Measurements from ENCODE around the gene ARHGEF1.
"Not testable (repeated sequence)": the region's sequence is repeated elsewhere in the genome, so short reads cannot be mapped to it uniquely, and the experiment has no call there.

Gene ARHGEF1

DNA sequence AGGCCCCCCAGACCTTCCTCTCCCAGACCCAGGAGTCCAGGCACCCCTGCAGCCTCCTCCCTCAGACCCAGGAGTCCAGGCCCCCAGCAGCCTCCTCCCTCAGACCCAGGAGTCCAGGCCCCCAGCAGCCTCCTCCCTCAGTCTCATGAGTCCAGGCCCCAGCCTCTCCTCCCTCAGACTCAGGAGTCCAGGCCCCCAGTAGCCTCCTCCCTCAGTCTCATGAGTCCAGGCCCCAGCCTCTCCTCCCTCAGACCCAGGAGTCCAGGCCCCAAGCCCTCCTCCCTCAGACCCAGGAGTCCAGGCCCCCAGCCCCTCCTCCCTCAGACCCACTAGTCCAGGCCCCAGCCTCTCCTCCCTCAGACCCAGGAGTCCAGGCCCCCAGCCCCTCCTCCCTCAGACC is 56.2 kb downstream of the ARHGEF1 start:
- H3K36me3 ChIP-seq (ENCODE audit: insufficient read depth, low read length); H3K9me3 ChIP-seq (ENCODE audit: insufficient read depth, low read depth, low read length); H3K4me3 ChIP-seq (ENCODE audit: low read length); H3K9ac ChIP-seq (ENCODE audit: low read depth, low read length); H3K4me1 ChIP-seq (ENCODE audit: insufficient read depth, low read length); H3K27ac ChIP-seq (ENCODE audit: low read depth, low read length): not testable (repeated sequence)
- H3K27me3 ChIP-seq (ENCODE audit: insufficient read depth, low read length), result peaks cover 72% of the 10 kb centered on the region

GRCh38 chr19:41939861-41940730 is 57.1 kb downstream of the ARHGEF1 start:
- no peak overlapping the region for H3K27ac ChIP-seq (ENCODE audit: low read depth, low read length)
- H3K27me3 ChIP-seq (ENCODE audit: insufficient read depth, low read length), result peaks cover 65% of the 10 kb centered on the region
- H3K36me3 ChIP-seq (ENCODE audit: insufficient read depth, low read length), result no peaks in the 10 kb centered on the region
- peak overlapping the region; percentile 65 for H3K4me3 ChIP-seq (ENCODE audit: low read length)
- WGBS, result 2% methylated on average over 83 of the region's 83 CpGs
- no peaks in the 10 kb centered on the region for H3K9me3 ChIP-seq (ENCODE audit: insufficient read depth, low read depth, low read length)
- peak overlapping the region; percentile 47 for H3K9ac ChIP-seq (ENCODE audit: low read depth, low read length)
- H3K4me1 ChIP-seq (ENCODE audit: insufficient read depth, low read length), result no peaks in the 10 kb centered on the region

GRCh38 chr19:41940731-41941409 is 57.9 kb downstream of the ARHGEF1 start:
- WGBS, result 10% methylated on average over 53 of the region's 53 CpGs
- Histone ChIP-seq H3K9me3 (ENCODE audit: insufficient read depth, low read depth, low read length) (no peaks in the 10 kb centered on the region), H3K4me3 (ENCODE audit: low read length) (peak overlapping the region; percentile 65), H3K27ac (ENCODE audit: low read depth, low read length) (no peak overlapping the region), H3K27me3 (ENCODE audit: insufficient read depth, low read length) (peaks cover 57% of the 10 kb centered on the region), H3K36me3 (ENCODE audit: insufficient read depth, low read length) (no peaks in the 10 kb centered on the region), H3K4me1 (ENCODE audit: insufficient read depth, low read length) (no peaks in the 10 kb centered on the region), H3K9ac (ENCODE audit: low read depth, low read length) (peak overlapping the region; percentile 47)

DNA sequence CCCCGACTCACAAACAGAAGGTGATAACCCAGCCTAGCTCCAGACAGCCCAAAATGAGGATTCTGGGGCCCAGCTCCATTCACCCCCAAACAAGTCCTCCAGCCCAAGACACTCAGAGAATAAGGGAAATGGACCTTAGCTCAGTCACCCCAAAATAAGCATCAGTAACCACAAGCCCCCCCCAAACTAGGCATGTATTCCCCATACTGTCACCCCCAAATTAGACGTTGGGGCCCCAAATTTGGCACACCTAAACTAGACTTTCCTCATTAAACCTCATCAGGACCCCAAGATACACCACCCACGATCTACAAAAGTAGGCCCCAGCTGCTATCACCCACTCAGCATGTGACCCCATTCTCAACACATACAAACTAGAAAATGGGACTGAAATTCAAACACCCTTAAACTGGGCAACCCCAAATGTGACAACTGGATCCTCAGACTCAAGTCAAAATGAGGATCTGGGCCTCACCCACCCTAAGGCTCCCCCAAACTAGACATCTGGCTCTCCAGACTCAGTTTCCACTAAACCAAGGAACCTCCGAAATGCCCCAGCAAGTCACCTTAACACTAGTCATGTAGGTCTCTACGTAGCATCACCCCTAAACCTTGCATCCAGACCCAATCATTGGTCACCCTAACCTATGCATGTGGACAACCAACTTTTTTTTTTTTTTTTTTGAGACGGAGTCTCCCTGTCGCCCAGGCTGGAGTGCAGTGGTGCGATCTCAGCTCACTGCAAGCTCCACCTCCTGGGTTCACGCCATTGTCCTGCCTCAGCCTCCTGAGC is 58.6 kb downstream of the ARHGEF1 start:
- H3K4me1 ChIP-seq (ENCODE audit: insufficient read depth, low read length), result no peaks in the 10 kb centered on the region
- H3K27ac ChIP-seq (ENCODE audit: low read depth, low read length), result no peak overlapping the region
- no peaks in the 10 kb centered on the region for H3K9me3 ChIP-seq (ENCODE audit: insufficient read depth, low read depth, low read length)
- H3K36me3 ChIP-seq (ENCODE audit: insufficient read depth, low read length), result no peaks in the 10 kb centered on the region
- WGBS, result 70% methylated on average over 9 of the region's 9 CpGs
- H3K4me3 ChIP-seq (ENCODE audit: low read length), result no peak overlapping the region
- peaks cover 50% of the 10 kb centered on the region for H3K27me3 ChIP-seq (ENCODE audit: insufficient read depth, low read length)
- no peak overlapping the region for H3K9ac ChIP-seq (ENCODE audit: low read depth, low read length)

- WGBS, result 74% methylated on average over 2 of the region's 2 CpGs
- H3K27me3 ChIP-seq (ENCODE audit: insufficient read depth, low read length), result peaks cover 33% of the 10 kb centered on the region
- no peak overlapping the region for H3K4me3 ChIP-seq (ENCODE audit: low read length)
- no peak overlapping the region for H3K9ac ChIP-seq (ENCODE audit: low read depth, low read length)
- no peaks in the 10 kb centered on the region for H3K36me3 ChIP-seq (ENCODE audit: insufficient read depth, low read length)
- no peaks in the 10 kb centered on the region for H3K9me3 ChIP-seq (ENCODE audit: insufficient read depth, low read depth, low read length)
- H3K27ac ChIP-seq (ENCODE audit: low read depth, low read length), result no peak overlapping the region
- H3K4me1 ChIP-seq (ENCODE audit: insufficient read depth, low read length), result no peaks in the 10 kb centered on the region
Measured at GRCh38 chr19:41944336-41944735, 61.4 kb downstream of the ARHGEF1 start.

GRCh38 chr19:41945135-41945766 is 62.3 kb downstream of the ARHGEF1 start:
- Histone ChIP-seq H3K27ac (ENCODE audit: low read depth, low read length) (no peak overlapping the region), H3K36me3 (ENCODE audit: insufficient read depth, low read length) (no peaks in the 10 kb centered on the region), H3K4me3 (ENCODE audit: low read length) (no peak overlapping the region), H3K9ac (ENCODE audit: low read depth, low read length) (no peak overlapping the region), H3K27me3 (ENCODE audit: insufficient read depth, low read length) (peaks cover 27% of the 10 kb centered on the region), H3K9me3 (ENCODE audit: insufficient read depth, low read depth, low read length) (no peaks in the 10 kb centered on the region), H3K4me1 (ENCODE audit: insufficient read depth, low read length) (no peaks in the 10 kb centered on the region)
- 88% methylated on average over 8 of the region's 8 CpGs for WGBS

DNA sequence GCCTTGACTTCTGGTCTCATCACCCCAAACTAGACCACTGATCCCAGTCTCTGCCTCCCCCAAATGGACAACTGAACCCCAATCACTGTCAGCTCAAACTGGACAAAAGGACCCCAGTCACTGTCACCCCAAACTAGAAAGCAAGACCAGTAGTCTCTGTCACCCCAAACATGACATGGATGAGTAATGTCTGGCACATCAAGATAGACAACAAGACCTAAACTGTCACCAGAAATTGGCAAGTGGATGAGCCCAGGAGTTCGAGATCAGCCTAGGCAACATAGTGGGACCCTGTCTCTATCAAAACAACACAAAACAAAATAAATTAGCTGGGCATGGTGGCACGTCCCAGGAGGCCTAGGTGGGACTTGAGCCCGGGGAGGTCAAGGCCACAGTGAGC is 64.1 kb downstream of the ARHGEF1 start:
- Histone ChIP-seq H3K4me1 (ENCODE audit: insufficient read depth, low read length) (no peaks in the 10 kb centered on the region), H3K36me3 (ENCODE audit: insufficient read depth, low read length) (no peaks in the 10 kb centered on the region), H3K4me3 (ENCODE audit: low read length) (no peak overlapping the region), H3K9ac (ENCODE audit: low read depth, low read length) (no peak overlapping the region), H3K27ac (ENCODE audit: low read depth, low read length) (no peak overlapping the region), H3K27me3 (ENCODE audit: insufficient read depth, low read length) (peaks cover 10% of the 10 kb centered on the region), H3K9me3 (ENCODE audit: insufficient read depth, low read depth, low read length) (no peaks in the 10 kb centered on the region)
- WGBS, result 87% methylated on average over 3 of the region's 3 CpGs

DNA sequence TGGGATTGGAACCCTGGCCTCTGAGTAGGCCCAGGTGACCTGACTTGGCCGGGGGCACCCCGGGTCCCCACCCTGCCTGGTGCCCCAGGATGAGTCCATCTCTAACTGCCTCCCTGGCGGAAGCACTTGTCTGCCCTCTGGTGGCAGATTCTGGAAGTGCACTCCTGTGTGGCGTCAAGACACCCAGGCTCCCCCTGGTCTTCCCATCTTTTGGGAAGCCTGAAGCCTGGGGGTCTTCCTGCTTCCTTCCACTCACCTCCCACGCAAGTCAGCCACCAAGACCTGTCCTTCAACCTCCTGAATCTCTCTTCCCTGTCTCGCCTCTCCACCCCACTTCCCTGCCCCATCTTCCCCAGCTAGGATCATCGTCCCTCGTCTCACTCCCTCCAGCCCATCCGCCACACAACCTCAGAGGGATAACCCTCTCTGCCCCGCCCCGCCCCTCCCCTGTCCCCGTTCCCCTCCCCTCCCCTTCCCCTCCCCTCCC is 68.7 kb downstream of the ARHGEF1 start:
- no peak overlapping the region for H3K9ac ChIP-seq (ENCODE audit: low read depth, low read length)
- WGBS, result 7% methylated on average over 8 of the region's 12 CpGs
- H3K36me3 ChIP-seq (ENCODE audit: insufficient read depth, low read length), result peaks cover 9% of the 10 kb centered on the region
- H3K9me3 ChIP-seq (ENCODE audit: insufficient read depth, low read depth, low read length), result no peaks in the 10 kb centered on the region
- H3K4me1 ChIP-seq (ENCODE audit: insufficient read depth, low read length), result no peaks in the 10 kb centered on the region
- H3K4me3 ChIP-seq (ENCODE audit: low read length), result peak overlapping the region; percentile 39
- H3K27me3 ChIP-seq (ENCODE audit: insufficient read depth, low read length), result no peaks in the 10 kb centered on the region
- H3K27ac ChIP-seq (ENCODE audit: low read depth, low read length), result no peak overlapping the region

- 88% methylated on average over 7 of the region's 7 CpGs for WGBS
- no peak overlapping the region for H3K9ac ChIP-seq (ENCODE audit: low read depth, low read length)
- no peak overlapping the region for H3K27ac ChIP-seq (ENCODE audit: low read depth, low read length)
Measured at GRCh38 chr19:41955521-41955920, 72.5 kb downstream of the ARHGEF1 start.

DNA sequence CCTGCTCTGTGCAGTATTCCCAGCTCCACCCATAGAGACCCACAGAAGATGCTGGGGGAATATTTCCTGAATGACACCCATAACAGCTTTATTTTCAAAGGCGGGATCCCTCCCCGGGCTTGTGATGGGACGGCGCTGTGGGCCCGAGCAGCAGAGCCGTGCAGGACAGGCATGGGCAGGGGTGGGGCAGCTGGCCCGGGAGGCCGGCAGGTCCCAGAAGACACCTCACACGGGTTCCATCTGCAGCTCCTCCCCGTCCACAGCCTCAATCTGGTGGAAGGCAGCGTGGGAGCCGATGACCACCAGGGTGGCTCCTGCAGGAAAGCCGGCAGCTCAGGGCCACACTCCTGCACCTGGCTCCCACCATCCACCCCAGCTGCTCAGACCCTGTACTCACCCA is 73.6 kb downstream of the ARHGEF1 start:
- WGBS, result 96% methylated on average over 13 of the region's 13 CpGs
- Histone ChIP-seq H3K4me3 (ENCODE audit: low read length) (no peak overlapping the region), H3K4me1 (ENCODE audit: insufficient read depth, low read length) (peaks cover 5% of the 10 kb centered on the region), H3K9me3 (ENCODE audit: insufficient read depth, low read depth, low read length) (no peaks in the 10 kb centered on the region), H3K27ac (ENCODE audit: low read depth, low read length) (no peak overlapping the region), H3K36me3 (ENCODE audit: insufficient read depth, low read length) (peaks cover 11% of the 10 kb centered on the region), H3K9ac (ENCODE audit: low read depth, low read length) (no peak overlapping the region), H3K27me3 (ENCODE audit: insufficient read depth, low read length) (no peaks in the 10 kb centered on the region)

More at GRCh38 chr19:41955521-41955920, 72.5 kb downstream of the ARHGEF1 start:
- no peak overlapping the region for H3K4me3 ChIP-seq (ENCODE audit: low read length)
- H3K4me1 ChIP-seq (ENCODE audit: insufficient read depth, low read length), result peaks cover 5% of the 10 kb centered on the region
- H3K9me3 ChIP-seq (ENCODE audit: insufficient read depth, low read depth, low read length), result no peaks in the 10 kb centered on the region
- no peaks in the 10 kb centered on the region for H3K27me3 ChIP-seq (ENCODE audit: insufficient read depth, low read length)
- H3K36me3 ChIP-seq (ENCODE audit: insufficient read depth, low read length), result peaks cover 11% of the 10 kb centered on the region
